D721Med (cell line): Measurements from ENCODE around the gene MMD.

ENCODE experiments used
- DNase-seq: peaks from one replicate; pipeline ENCODE4 v3.0.0; 2011; ENCODE audit warnings: low spot score; ENCODE audit not compliant: insufficient read length
- FAIRE-seq: peaks from 2 replicates; lab custom pipeline; 2011; peaks lifted over from hg19 to GRCh38; lab: Jason Lieb, UNC
- TF ChIP-seq, protein P1 (sequence below): IDR thresholded peaks from 2 replicates; pipeline ENCODE4 v1.5.1; 2012; ENCODE audit warnings: mild to moderate bottlenecking, control low read depth; ENCODE audit not compliant: insufficient read depth; ENCODE audit errors: missing control alignments

The MMD gene

DNA sequence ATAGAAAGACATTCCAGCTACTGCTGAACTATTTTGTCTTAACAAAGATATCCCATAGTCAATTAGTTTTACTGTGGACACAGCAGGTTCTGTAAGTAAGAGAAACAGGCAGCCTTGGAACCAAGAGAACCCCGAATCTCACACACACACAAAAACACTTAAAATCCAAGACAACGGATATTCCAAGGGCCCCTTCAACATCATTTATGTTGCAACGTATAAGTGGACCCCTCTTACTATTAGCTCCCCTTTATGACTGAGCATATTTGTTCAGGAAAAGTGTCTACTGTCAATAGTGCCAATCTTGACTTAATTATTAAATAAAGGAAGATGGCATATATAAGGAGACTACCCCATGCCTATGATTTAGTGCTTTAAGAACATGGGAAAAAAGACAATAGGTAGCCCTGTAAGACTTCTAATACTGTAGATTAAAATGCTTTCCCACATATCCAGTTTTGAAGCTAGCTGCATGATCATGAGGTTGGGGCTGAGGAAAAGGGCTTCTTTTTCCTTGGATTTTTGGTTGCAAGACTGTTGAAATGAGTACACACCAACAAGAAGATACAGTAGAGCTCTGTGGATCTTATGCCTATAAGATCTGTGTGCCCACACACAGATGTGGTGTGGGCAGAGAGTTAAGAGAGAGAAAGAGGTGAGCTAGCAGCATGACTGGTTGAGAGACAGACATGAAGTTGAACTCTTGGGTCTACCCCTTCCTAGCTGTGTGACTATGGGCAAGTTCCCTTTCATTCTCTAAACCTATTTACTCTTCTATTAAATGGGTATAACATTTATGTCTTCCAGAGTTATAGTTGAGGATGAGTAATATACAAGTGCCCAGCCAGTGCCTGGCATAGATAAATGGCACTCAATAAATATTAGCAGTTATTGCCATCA lies 3.0 kb downstream of the MMD start:
- TF ChIP-seq, protein P1, sequence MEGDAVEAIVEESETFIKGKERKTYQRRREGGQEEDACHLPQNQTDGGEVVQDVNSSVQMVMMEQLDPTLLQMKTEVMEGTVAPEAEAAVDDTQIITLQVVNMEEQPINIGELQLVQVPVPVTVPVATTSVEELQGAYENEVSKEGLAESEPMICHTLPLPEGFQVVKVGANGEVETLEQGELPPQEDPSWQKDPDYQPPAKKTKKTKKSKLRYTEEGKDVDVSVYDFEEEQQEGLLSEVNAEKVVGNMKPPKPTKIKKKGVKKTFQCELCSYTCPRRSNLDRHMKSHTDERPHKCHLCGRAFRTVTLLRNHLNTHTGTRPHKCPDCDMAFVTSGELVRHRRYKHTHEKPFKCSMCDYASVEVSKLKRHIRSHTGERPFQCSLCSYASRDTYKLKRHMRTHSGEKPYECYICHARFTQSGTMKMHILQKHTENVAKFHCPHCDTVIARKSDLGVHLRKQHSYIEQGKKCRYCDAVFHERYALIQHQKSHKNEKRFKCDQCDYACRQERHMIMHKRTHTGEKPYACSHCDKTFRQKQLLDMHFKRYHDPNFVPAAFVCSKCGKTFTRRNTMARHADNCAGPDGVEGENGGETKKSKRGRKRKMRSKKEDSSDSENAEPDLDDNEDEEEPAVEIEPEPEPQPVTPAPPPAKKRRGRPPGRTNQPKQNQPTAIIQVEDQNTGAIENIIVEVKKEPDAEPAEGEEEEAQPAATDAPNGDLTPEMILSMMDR = no peak
- DNase-seq = no peak
- no peak for FAIRE-seq

DNA sequence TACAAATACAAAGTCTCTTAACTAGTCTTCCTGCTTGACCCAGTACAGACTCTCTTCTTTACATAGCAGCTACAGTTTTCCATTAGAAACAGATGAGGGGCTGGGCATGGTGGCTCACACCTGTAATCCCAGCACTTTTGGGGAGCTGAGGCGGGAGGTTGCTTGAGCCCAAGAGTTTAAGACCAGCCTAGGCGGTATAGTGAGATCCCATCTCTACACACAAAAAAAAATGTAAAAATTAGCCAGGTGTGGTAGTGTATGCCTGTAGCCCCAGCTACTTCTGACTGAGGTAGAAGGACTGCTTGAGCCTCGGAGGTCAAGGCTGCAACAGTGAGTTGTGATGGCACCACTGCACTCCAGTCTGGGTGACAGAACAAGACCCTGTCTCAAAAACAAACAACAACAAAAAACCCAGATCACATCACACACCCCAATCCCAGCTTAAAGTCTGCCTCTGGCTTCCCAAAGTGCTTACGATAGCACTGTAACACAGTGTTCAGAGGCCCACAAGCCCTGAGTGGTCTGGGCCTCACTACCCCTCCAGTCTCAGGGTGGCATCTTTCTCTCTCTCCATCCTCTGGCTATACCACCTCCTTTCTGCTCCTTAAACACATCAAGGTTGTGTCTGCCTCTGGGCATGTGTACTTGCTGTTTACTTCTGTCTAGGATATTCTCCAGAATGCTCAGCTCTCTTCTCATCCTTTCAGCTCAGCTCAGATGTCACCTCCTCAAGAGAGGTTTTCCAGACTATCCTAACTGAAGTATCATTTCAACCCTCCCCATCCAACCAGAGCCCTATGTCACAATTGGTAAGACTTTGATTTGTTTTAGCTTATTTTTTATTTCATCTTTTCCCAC lies 4.0 kb downstream of the MMD start:
- no peak for FAIRE-seq
- DNase-seq = no peak

DNA sequence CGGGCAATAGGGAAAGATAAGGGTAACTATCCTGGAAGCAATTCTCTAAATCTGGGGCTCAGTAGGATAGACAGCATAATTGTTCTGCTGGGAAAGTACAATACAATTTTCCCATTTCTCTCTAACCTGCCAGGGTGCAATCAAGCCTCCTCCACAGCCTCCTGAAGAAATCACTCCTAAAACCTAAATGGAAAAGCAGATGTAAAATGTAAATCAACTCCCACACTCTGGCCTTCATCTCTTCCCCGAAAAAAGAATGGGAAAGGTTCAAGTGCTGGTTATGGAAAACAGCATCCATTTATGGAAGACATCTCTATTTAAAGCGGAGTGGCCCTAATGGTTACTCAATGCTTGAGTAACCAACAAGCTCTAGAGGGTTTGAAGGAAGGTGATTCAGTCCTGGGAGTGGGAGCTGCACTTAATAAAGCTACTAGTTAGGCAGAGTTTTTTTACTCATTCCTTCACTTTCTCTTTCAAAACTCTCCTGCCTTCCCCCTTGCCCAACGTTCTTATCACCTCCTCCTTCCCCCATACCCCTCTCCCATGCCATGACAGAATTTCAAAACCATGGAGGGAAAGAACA lies 5.1 kb downstream of the MMD start:
- FAIRE-seq (no peak), DNase-seq (no peak)
- TF ChIP-seq, protein P1 = no peak

More for the DNA sequence above, 4.0 kb downstream of the MMD start:
- TF ChIP-seq, protein P1 = no peak

DNA sequence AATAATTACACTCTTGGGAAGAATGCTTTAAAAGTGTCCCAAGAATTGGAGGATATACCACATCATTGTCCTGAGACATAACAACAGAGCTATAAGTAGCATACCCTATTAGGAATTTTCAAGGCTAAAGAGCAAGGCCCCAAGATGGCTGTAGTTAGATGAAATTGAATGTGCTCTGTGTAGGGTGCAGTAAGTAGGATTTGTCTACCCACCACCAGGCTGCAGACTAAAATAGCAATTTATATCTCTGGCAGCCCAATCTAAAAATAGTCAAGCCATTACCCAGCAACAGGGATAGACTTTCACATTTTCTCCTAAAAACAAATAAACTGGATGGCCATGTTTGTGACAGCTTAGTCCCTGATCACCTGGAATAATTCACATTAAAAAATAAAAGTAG lies 5.6 kb downstream of the MMD start:
- FAIRE-seq (no peak), DNase-seq (no peak)
- TF ChIP-seq, protein P1 = no peak

DNA sequence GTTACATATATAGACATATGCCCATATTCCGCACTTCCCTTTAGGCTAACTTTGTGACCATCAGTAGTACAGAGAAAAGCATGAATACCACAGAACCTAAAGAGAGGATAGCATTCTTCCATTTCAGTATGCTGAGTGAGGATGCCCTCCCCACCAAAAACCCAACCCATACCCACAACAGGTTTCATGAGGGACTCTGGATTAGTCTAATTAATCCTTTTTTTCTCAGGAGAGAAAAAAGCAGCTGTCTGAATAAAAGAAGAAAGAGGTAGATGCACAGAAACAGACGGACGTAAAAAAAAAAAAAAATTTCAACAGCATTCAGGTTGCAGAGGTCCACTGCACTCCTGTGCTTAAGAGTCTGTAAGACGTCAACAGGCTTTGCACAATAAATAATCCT lies 6.7 kb downstream of the MMD start:
- no peak for DNase-seq

DNA sequence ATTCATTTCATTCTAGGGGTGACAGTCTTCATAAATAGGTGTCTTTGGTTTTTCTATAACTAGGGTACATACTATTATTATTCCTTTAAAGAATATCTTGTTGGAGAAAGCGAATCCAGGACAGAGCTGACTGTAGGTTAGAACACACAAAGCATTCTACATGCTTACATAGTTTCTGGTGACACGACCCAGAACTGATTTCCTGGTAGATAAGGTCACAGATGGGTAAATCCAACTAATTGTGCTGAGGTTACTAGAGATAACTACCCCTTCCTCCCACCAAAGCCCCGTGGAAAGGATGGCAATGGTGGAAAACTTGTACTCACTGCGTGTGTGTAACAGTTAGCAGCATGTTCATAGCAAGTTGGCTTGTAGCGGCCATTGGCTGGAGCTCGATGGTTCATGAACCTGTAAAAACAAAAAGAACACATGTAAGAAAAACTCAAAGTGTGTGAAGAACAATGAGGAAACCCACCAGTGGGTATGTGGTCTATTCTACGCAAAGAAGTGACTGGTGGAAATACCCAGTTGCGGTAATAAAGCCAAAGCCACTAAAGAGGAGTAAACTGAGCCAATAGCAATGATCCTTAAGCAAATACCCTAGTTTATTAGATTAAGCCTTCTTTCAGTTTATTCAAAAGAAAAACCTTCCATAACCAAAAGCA lies 7.7 kb downstream of the MMD start:
- no peak for DNase-seq
- no peak for FAIRE-seq
- TF ChIP-seq, protein P1 = no peak

More for the DNA sequence above, 6.7 kb downstream of the MMD start:
- TF ChIP-seq, protein P1 = no peak
- no peak for FAIRE-seq
